Neuronal stem cell (in vitro differentiated cells): ENCODE results near the gene CRYBB1.

Source experiments
- DNase-seq: peaks from one replicate; pipeline ENCODE4 v3.0.0-alpha.2; 2013; ENCODE audit warnings: low spot score
- H2AFZ ChIP-seq: one replicate; pipeline ENCODE4 v1.6.1; 2013; ENCODE audit warnings: mild to moderate bottlenecking, low read length, inconsistent platforms
- H2AK5ac ChIP-seq: 2 replicates; pipeline ENCODE4 v1.6.1; 2013; ENCODE audit warnings: low read depth, mild to moderate bottlenecking, inconsistent platforms, low read length, moderate library complexity, mixed read lengths
- H2BK120ac ChIP-seq: 2 replicates; pipeline ENCODE4 v1.6.1; 2013; ENCODE audit warnings: low read depth, mild to moderate bottlenecking, inconsistent platforms, low read length, moderate library complexity, mixed read lengths
- H2BK12ac ChIP-seq: one replicate; pipeline ENCODE4 v1.6.1; 2013; ENCODE audit warnings: low read length, inconsistent platforms
- H2BK15ac ChIP-seq: 2 replicates; pipeline ENCODE4 v1.6.1; 2013; ENCODE audit warnings: mild to moderate bottlenecking, low read length, inconsistent platforms, mixed read lengths
- H2BK5ac ChIP-seq: one replicate; pipeline ENCODE4 v1.6.1; 2013; ENCODE audit warnings: inconsistent platforms, mild to moderate bottlenecking, low read length, moderate library complexity
- H3K14ac ChIP-seq: one replicate; pipeline ENCODE4 v1.6.1; 2013; ENCODE audit warnings: low read length, inconsistent platforms
- H3K18ac ChIP-seq: 2 replicates; pipeline ENCODE4 v1.6.1; 2013; ENCODE audit warnings: low read length, inconsistent platforms
- H3K23ac ChIP-seq: 2 replicates; pipeline ENCODE4 v1.6.1; 2013; ENCODE audit warnings: low read depth, mild to moderate bottlenecking, mixed read lengths, low read length, inconsistent platforms; ENCODE audit not compliant: poor library complexity
- H3K27ac ChIP-seq: replicated peaks from 3 replicates; pipeline ENCODE4 v1.5.1; 2013; ENCODE audit warnings: low read length, inconsistent platforms
- H3K27me3 ChIP-seq, 3 experiments: 2 replicates each; pipeline ENCODE4 v1.6.1; 2013; ENCODE audit warnings: low read length in 3 of 3, mild to moderate bottlenecking in 2 of 3, inconsistent platforms in 1 of 3, low read depth in 1 of 3, mixed read lengths in 1 of 3, moderate library complexity in 1 of 3; ENCODE audit not compliant: control insufficient read depth in 3 of 3, insufficient read depth in 3 of 3
- H3K36me3 ChIP-seq, 2 donors: replicated peaks in 1 of 2; 2 replicates each; pipeline ENCODE4 v1.6.1; 2013; ENCODE audit warnings: low read length in 2 of 2; ENCODE audit not compliant: control insufficient read depth in 2 of 2, insufficient read depth in 2 of 2
- H3K4ac ChIP-seq: 2 replicates; pipeline ENCODE4 v1.6.1; 2013; ENCODE audit warnings: inconsistent platforms, mild to moderate bottlenecking, low read length, moderate library complexity
- H3K4me1 ChIP-seq, 2 donors: 1 replicate in 1 of 2; 2 replicates in 1 of 2; pipeline ENCODE4 v1.6.1; 2013; ENCODE audit warnings: low read length in 2 of 2, low read depth in 1 of 2; ENCODE audit not compliant: control insufficient read depth in 2 of 2, insufficient read depth in 1 of 2
- H3K4me2 ChIP-seq: one replicate; pipeline ENCODE4 v1.6.1; 2013; ENCODE audit warnings: mild to moderate bottlenecking, low read length, inconsistent platforms; ENCODE audit not compliant: insufficient read depth, poor library complexity, severe bottlenecking
- H3K4me3 ChIP-seq, 2 donors: 2 replicates each; pipeline ENCODE4 v1.5.1; 2013; ENCODE audit warnings: low read length in 2 of 2, mild to moderate bottlenecking in 2 of 2, inconsistent platforms in 1 of 2, moderate library complexity in 1 of 2
- H3K79me1 ChIP-seq: one replicate; pipeline ENCODE4 v1.6.1; 2013; ENCODE audit warnings: low read depth, mild to moderate bottlenecking, inconsistent platforms, low read length, moderate library complexity
- H3K9ac ChIP-seq: one replicate; pipeline ENCODE4 v1.6.1; 2013; ENCODE audit warnings: mild to moderate bottlenecking, low read depth, low read length, inconsistent platforms; ENCODE audit not compliant: poor library complexity
- H3K9me3 ChIP-seq, 2 donors: replicated peaks in 1 of 2; 2 replicates each; pipeline versions ENCODE3 to v1.6.1; 2013; ENCODE audit warnings: low read length in 2 of 2, mild to moderate bottlenecking in 2 of 2, inconsistent platforms in 1 of 2, low read depth in 1 of 2, mixed read lengths in 1 of 2, moderate library complexity in 1 of 2; ENCODE audit not compliant: control insufficient read depth in 2 of 2, insufficient read depth in 1 of 2
- H4K8ac ChIP-seq: one replicate; pipeline ENCODE4 v1.6.1; 2013; ENCODE audit warnings: low read depth, mild to moderate bottlenecking, inconsistent platforms, low read length, moderate library complexity
- H4K91ac ChIP-seq: one replicate; pipeline ENCODE4 v1.6.1; 2013; ENCODE audit warnings: low read length, low read depth, mild to moderate bottlenecking, inconsistent platforms; ENCODE audit not compliant: poor library complexity
- WGBS, 2 donors: extraction: QIAGEN DNeasy Blood & Tissue Kit; methylation state at CpG; one replicate each; pipeline ENCODE4 v1.1.7; 2013; ENCODE audit warnings: missing lambda C conversion rate in 2 of 2, mixed read lengths in 1 of 2; ENCODE audit not compliant: insufficient read length in 2 of 2, insufficient replicate concordance in 1 of 2; ENCODE audit errors: extremely low coverage in 2 of 2; 5-methylcytosine and 5-hydroxymethylcytosine counted together

The CRYBB1 gene

GRCh38 chr22:26643418-26644100 is 25.7 kb upstream of the CRYBB1 start:
- no peak overlapping the region for H2BK5ac ChIP-seq
- peaks cover 0 to 8% (median 0%) of the 10 kb centered on the region in 3 experiments for H3K27me3 ChIP-seq
- no peak overlapping the region for H3K4me3 ChIP-seq
- H3K9ac ChIP-seq: no peak overlapping the region
- H2AFZ ChIP-seq: peak overlapping the region; percentile 57
- H3K14ac ChIP-seq: no peak overlapping the region
- H3K23ac ChIP-seq: no peak overlapping the region
- H3K4me2 ChIP-seq: no peak overlapping the region
- no peak overlapping the region for H2BK120ac ChIP-seq
- H3K18ac ChIP-seq: no peak overlapping the region
- H4K91ac ChIP-seq: no peak overlapping the region
- peaks cover 1% of the 10 kb centered on the region for H3K79me1 ChIP-seq
- WGBS, 2 donors: no CpG with 5 or more reads among the region's 15 CpGs
- no peaks in the 10 kb centered on the region for H3K36me3 ChIP-seq
- H3K27ac ChIP-seq: no peak overlapping the region
- no peak overlapping the region for H3K4ac ChIP-seq
- no peak overlapping the region for H4K8ac ChIP-seq
- H2AK5ac ChIP-seq: no peak overlapping the region
- peaks cover 31 to 83% of the 10 kb centered on the region in 2 donors for H3K4me1 ChIP-seq
- no peaks in the 10 kb centered on the region for H3K9me3 ChIP-seq
- no peak overlapping the region for H2BK12ac ChIP-seq
- peak overlapping the region; percentile 25 for H2BK15ac ChIP-seq
- no peak for DNase-seq

GRCh38 chr22:26642465-26643417 is 24.9 kb upstream of the CRYBB1 start:
- Histone ChIP-seq H3K4me2 (no peak overlapping the region), H3K9ac (no peak overlapping the region), H4K8ac (no peak overlapping the region), H3K9me3 (no peaks in the 10 kb centered on the region), H3K4me3 (peak overlapping the region in 1 of 2 donors; percentile 9), H3K23ac (no peak overlapping the region), H3K14ac (no peak overlapping the region), H4K91ac (no peak overlapping the region), H2BK5ac (no peak overlapping the region), H2BK120ac (no peak overlapping the region), H3K4ac (no peak overlapping the region), H3K36me3 (no peaks in the 10 kb centered on the region), H3K27me3 (peaks cover 0 to 8% (median 0%) of the 10 kb centered on the region in 3 experiments), H3K18ac (peak overlapping the region; percentile 6), H3K79me1 (peaks cover 1% of the 10 kb centered on the region), H3K27ac (no peak overlapping the region), H2AFZ (peak overlapping the region; percentile 57), H2BK15ac (peak overlapping the region; percentile 25), H3K4me1 (peaks cover 27 to 76% of the 10 kb centered on the region in 2 donors), H2AK5ac (no peak overlapping the region), H2BK12ac (no peak overlapping the region)
- DNase-seq: no peak
- WGBS, 2 donors: no CpG with 5 or more reads among the region's 8 CpGs

- no peak overlapping the region for H2BK12ac ChIP-seq
- no peaks in the 10 kb centered on the region for H3K36me3 ChIP-seq
- no peak overlapping the region for H2AK5ac ChIP-seq
- H3K79me1 ChIP-seq: peaks cover under 1% of the 10 kb centered on the region
- H3K4me3 ChIP-seq: no peak overlapping the region
- no CpG with 5 or more reads among the region's 1 CpG for WGBS, 2 donors
- H3K4ac ChIP-seq: no peak overlapping the region
- no peak overlapping the region for H3K14ac ChIP-seq
- H2BK120ac ChIP-seq: no peak overlapping the region
- DNase-seq: no peak
- H3K4me1 ChIP-seq: peaks cover 2 to 15% of the 10 kb centered on the region in 2 donors
- no peak overlapping the region for H3K9ac ChIP-seq
- no peak overlapping the region for H2BK5ac ChIP-seq
- H4K8ac ChIP-seq: no peak overlapping the region
- H2BK15ac ChIP-seq: no peak overlapping the region
- H3K27me3 ChIP-seq: no peaks in the 10 kb centered on the region
- no peak overlapping the region for H3K27ac ChIP-seq
- H3K23ac ChIP-seq: no peak overlapping the region
- H4K91ac ChIP-seq: no peak overlapping the region
- H2AFZ ChIP-seq: no peak overlapping the region
- no peak overlapping the region for H3K4me2 ChIP-seq
- no peaks in the 10 kb centered on the region for H3K9me3 ChIP-seq
- no peak overlapping the region for H3K18ac ChIP-seq
Observed at GRCh38 chr22:26636296-26636695, 18.5 kb upstream of the CRYBB1 start.

GRCh38 chr22:26635117-26635516 is 17.3 kb upstream of the CRYBB1 start:
- H2BK12ac ChIP-seq: no peak overlapping the region
- H2BK120ac ChIP-seq: no peak overlapping the region
- H3K23ac ChIP-seq: no peak overlapping the region
- H2AFZ ChIP-seq: no peak overlapping the region
- no peak overlapping the region for H2BK5ac ChIP-seq
- H4K8ac ChIP-seq: no peak overlapping the region
- DNase-seq: no peak
- H3K9ac ChIP-seq: no peak overlapping the region
- H3K36me3 ChIP-seq: no peaks in the 10 kb centered on the region
- H3K14ac ChIP-seq: no peak overlapping the region
- no peaks in the 10 kb centered on the region for H3K27me3 ChIP-seq
- no peak overlapping the region for H3K4ac ChIP-seq
- no peak overlapping the region for H2AK5ac ChIP-seq
- no CpG with 5 or more reads among the region's 2 CpGs for WGBS, 2 donors
- H3K18ac ChIP-seq: no peak overlapping the region
- peaks cover 0 to 6% of the 10 kb centered on the region in 2 donors for H3K9me3 ChIP-seq
- H2BK15ac ChIP-seq: no peak overlapping the region
- peaks cover 3% of the 10 kb centered on the region for H3K79me1 ChIP-seq
- no peak overlapping the region for H3K4me3 ChIP-seq
- no peak overlapping the region for H4K91ac ChIP-seq
- H3K4me2 ChIP-seq: no peak overlapping the region
- H3K4me1 ChIP-seq: peaks cover 2 to 8% of the 10 kb centered on the region in 2 donors
- H3K27ac ChIP-seq: no peak overlapping the region
